HG03460 (cell line): Measurements from ENCODE around the gene KANSL1L.

Source experiments
- ATAC-seq: cut with Tn5 transposase; IDR thresholded peaks from one replicate; pipeline ENCODE4 v1.9.1; 2021; ENCODE audit not compliant: unreplicated experiment

The KANSL1L gene

GRCh38 chr2:210086930-210087329 is 84.3 kb downstream of the KANSL1L start:
- no peak for ATAC-seq

- no peak for ATAC-seq
Measured at GRCh38 chr2:210086292-210086691, 84.9 kb downstream of the KANSL1L start.

GRCh38 chr2:210072922-210073509 is 98.2 kb downstream of the KANSL1L start:
- peak; percentile 73 for ATAC-seq

GRCh38 chr2:210072493-210072892 is 98.7 kb downstream of the KANSL1L start:
- ATAC-seq = no peak

GRCh38 chr2:210063306-210063705 is 107.9 kb downstream of the KANSL1L start:
- no peak for ATAC-seq

- ATAC-seq = no peak
Measured at GRCh38 chr2:210055825-210056224, 115.4 kb downstream of the KANSL1L start.

- no peak for ATAC-seq
Measured at GRCh38 chr2:210054696-210055095, 116.5 kb downstream of the KANSL1L start.

GRCh38 chr2:210050885-210051284 is 120.3 kb downstream of the KANSL1L start:
- ATAC-seq = no peak

GRCh38 chr2:210049831-210050230 is 121.4 kb downstream of the KANSL1L start:
- no peak for ATAC-seq

GRCh38 chr2:210046851-210047500 is 124.2 kb downstream of the KANSL1L start:
- no peak for ATAC-seq

- no peak for ATAC-seq
Measured at GRCh38 chr2:210038078-210038477, 133.1 kb downstream of the KANSL1L start.

- no peak for ATAC-seq
Measured at GRCh38 chr2:210035679-210036078, 135.5 kb downstream of the KANSL1L start.

GRCh38 chr2:210034087-210034683 is 137.0 kb downstream of the KANSL1L start:
- no peak for ATAC-seq

- no peak for ATAC-seq
Measured at GRCh38 chr2:210028178-210028577, 143.0 kb downstream of the KANSL1L start.

GRCh38 chr2:210027608-210028007 is 143.6 kb downstream of the KANSL1L start:
- no peak for ATAC-seq

- no peak for ATAC-seq
Measured at GRCh38 chr2:210022824-210023223, 148.4 kb downstream of the KANSL1L start.

- ATAC-seq = no peak
Measured at GRCh38 chr2:210020138-210020537, 151.1 kb downstream of the KANSL1L start.

GRCh38 chr2:210009896-210010295 is 161.3 kb downstream of the KANSL1L start:
- no peak for ATAC-seq

GRCh38 chr2:210009126-210009525 is 162.1 kb downstream of the KANSL1L start:
- no peak for ATAC-seq

GRCh38 chr2:210007895-210008294 is 163.3 kb downstream of the KANSL1L start:
- ATAC-seq = no peak

- no peak for ATAC-seq
Measured at GRCh38 chr2:210004881-210005280, 166.3 kb downstream of the KANSL1L start.

- no peak for ATAC-seq
Measured at GRCh38 chr2:210003359-210003758, 167.8 kb downstream of the KANSL1L start.
